Fibroblast of lung (primary cell): ENCODE data around the gene PRR35. TPM values are rescaled to one million over a fixed set of nuclear protein-coding genes. Genes with fewer than 3 reads are reported as not detected.

ENCODE experiments used
- DNase-seq, 2 donors: peaks; one replicate each; pipeline versions ENCODE4 v3.0.0 to v3.0.0-alpha.2; 2010; ENCODE audit warnings: low read depth in 2 of 2
- H2AFZ ChIP-seq: 2 replicates; pipeline ENCODE4 v1.5.1; 2012; ENCODE audit warnings: low read length, control low read depth, inconsistent platforms
- H3K27ac ChIP-seq: 2 replicates; pipeline ENCODE4 v1.5.1; 2011; ENCODE audit warnings: low read length, control low read depth; ENCODE audit not compliant: insufficient read depth
- H3K27me3 ChIP-seq: 2 replicates; pipeline ENCODE4 v1.5.1; 2011; ENCODE audit warnings: mild to moderate bottlenecking, low read length; ENCODE audit not compliant: control insufficient read depth, insufficient read depth
- H3K36me3 ChIP-seq: 2 replicates; pipeline ENCODE4 v1.5.1; 2011; ENCODE audit warnings: low read length; ENCODE audit not compliant: control insufficient read depth, insufficient read depth
- H3K4me1 ChIP-seq: 2 replicates; pipeline ENCODE4 v1.5.1; 2011; ENCODE audit warnings: low read length; ENCODE audit not compliant: control insufficient read depth, insufficient read depth; ENCODE audit errors: extremely low read depth
- H3K4me2 ChIP-seq: 2 replicates; pipeline ENCODE4 v1.5.1; 2011; ENCODE audit warnings: low read length, control low read depth; ENCODE audit not compliant: insufficient read depth; ENCODE audit errors: extremely low read depth
- H3K4me3 ChIP-seq, 4 experiments: fragments of 200-600 bp in 1 of 4; sonication (generic) in 1 of 4; replicated peaks in 1 of 4; 2 replicates each; pipeline ENCODE4 v1.5.1; 2011 to 2016; ENCODE audit warnings: low read length in 4 of 4, low read depth in 3 of 4, mild to moderate bottlenecking in 3 of 4, control low read depth in 2 of 4, inconsistent platforms in 1 of 4, mixed read lengths in 1 of 4; ENCODE audit not compliant: insufficient read depth in 1 of 4; ENCODE audit errors: control extremely low read depth in 1 of 4
- H3K79me2 ChIP-seq: 2 replicates; pipeline ENCODE4 v1.5.1; 2012; ENCODE audit warnings: mild to moderate bottlenecking, low read length, inconsistent platforms; ENCODE audit not compliant: control insufficient read depth, insufficient read depth
- H3K9ac ChIP-seq: 2 replicates; pipeline ENCODE4 v1.5.1; 2011; ENCODE audit warnings: mild to moderate bottlenecking, low read length, control low read depth; ENCODE audit not compliant: insufficient read depth
- H3K9me3 ChIP-seq: 2 replicates; pipeline ENCODE4 v1.5.1; 2012; ENCODE audit warnings: low read depth, low read length; ENCODE audit not compliant: control insufficient read depth, insufficient read depth
- H4K20me1 ChIP-seq: 2 replicates; pipeline ENCODE4 v1.5.1; 2011; ENCODE audit warnings: low read length; ENCODE audit not compliant: control insufficient read depth, insufficient read depth; ENCODE audit errors: extremely low read depth
- EZH2 ChIP-seq: IDR thresholded peaks from 2 replicates; pipeline ENCODE4 v1.5.1; 2012; ENCODE audit warnings: low read length, control low read depth, mild to moderate bottlenecking; ENCODE audit errors: missing control alignments
- polyA plus RNA-seq, 2 donors: library from polyadenylated mRNA; depleted of rRNA in 1 of 2; stranded (reverse) in 1 of 2; unstranded in 1 of 2; fragments of >200 nt; gene quantifications; 2 replicates each; pipeline ENCODE4 v1.2.1, GENCODE V29; 2011 to 2012; ENCODE audit warnings: missing spikeins in 1 of 2
- total RNA-seq: library from RNA; depleted of rRNA; stranded (reverse); fragments of >200 nt; gene quantifications from 2 replicates; pipeline ENCODE4 v1.2.1, GENCODE V29; 2014
- TF ChIP-seq, protein P1 (sequence below), 2 donors: IDR thresholded peaks in 1 of 2; conservative IDR thresholded peaks in 1 of 2; 1 replicate in 1 of 2; 2 replicates in 1 of 2; pipeline ENCODE4 v1.5.1; 2011 to 2012; ENCODE audit warnings: low read length in 2 of 2, control low read depth in 1 of 2, inconsistent platforms in 1 of 2, low read depth in 1 of 2, mild to moderate bottlenecking in 1 of 2

Gene PRR35
- total and polyA plus RNA-seq, 2 donors (not counting 1 experiment from before 2014, with no cell fraction given): not detected

- Histone ChIP-seq H3K36me3 (peaks cover 8% of the 10 kb centered on the region), H4K20me1 (no peaks in the 10 kb centered on the region), H3K4me1 (no peaks in the 10 kb centered on the region), H3K9me3 (no peaks in the 10 kb centered on the region), H3K27me3 (no peaks in the 10 kb centered on the region), H2AFZ (no peak overlapping the region), H3K4me3 (no peak overlapping the region), H3K79me2 (peaks cover 2% of the 10 kb centered on the region), H3K4me2 (no peak overlapping the region), H3K27ac (no peak overlapping the region), H3K9ac (no peak overlapping the region)
- no peak for TF ChIP-seq EZH2
- TF ChIP-seq, protein P1, sequence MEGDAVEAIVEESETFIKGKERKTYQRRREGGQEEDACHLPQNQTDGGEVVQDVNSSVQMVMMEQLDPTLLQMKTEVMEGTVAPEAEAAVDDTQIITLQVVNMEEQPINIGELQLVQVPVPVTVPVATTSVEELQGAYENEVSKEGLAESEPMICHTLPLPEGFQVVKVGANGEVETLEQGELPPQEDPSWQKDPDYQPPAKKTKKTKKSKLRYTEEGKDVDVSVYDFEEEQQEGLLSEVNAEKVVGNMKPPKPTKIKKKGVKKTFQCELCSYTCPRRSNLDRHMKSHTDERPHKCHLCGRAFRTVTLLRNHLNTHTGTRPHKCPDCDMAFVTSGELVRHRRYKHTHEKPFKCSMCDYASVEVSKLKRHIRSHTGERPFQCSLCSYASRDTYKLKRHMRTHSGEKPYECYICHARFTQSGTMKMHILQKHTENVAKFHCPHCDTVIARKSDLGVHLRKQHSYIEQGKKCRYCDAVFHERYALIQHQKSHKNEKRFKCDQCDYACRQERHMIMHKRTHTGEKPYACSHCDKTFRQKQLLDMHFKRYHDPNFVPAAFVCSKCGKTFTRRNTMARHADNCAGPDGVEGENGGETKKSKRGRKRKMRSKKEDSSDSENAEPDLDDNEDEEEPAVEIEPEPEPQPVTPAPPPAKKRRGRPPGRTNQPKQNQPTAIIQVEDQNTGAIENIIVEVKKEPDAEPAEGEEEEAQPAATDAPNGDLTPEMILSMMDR (conservative IDR thresholded peaks at IDR 0.05 in 1 of 2, IDR thresholded peaks at IDR 0.05 in 1 of 2; ENCODE audit: low read depth in 1 of 2, low read length in 2 of 2): no peak
- DNase-seq: no peak
Measured at GRCh38 chr16:576823-577201, 16.6 kb downstream of the PRR35 start.

DNA sequence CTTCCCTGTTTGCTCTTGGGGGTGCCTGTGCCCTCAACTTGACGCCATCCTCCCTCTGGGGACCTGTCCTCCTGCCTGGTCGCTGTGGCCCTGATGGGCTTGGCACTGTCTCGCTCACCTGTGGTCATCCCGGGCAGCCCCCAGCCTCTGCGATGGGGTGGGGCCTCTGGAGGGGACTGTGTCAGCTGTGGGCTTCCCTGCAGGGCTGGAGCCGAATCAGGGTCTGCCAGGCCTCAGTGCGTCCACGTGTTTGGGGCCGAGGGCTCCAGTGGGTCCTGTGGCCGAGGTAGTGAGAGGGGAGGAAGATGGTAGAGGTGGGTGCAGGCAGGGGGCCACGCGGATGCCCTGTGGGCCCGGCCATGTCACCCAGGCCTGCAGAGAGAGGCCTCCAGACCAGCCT lies 17.6 kb downstream of the PRR35 start:
- Histone ChIP-seq H3K4me2 (no peak overlapping the region), H3K27ac (no peak overlapping the region), H3K27me3 (no peaks in the 10 kb centered on the region), H3K36me3 (peaks cover 8% of the 10 kb centered on the region), H3K9me3 (no peaks in the 10 kb centered on the region), H2AFZ (no peak overlapping the region), H4K20me1 (no peaks in the 10 kb centered on the region), H3K9ac (no peak overlapping the region), H3K4me3 (no peak overlapping the region), H3K4me1 (no peaks in the 10 kb centered on the region), H3K79me2 (no peaks in the 10 kb centered on the region)
- TF ChIP-seq EZH2: no peak
- TF ChIP-seq, protein P1 (conservative IDR thresholded peaks at IDR 0.05 in 1 of 2, IDR thresholded peaks at IDR 0.05 in 1 of 2; ENCODE audit: low read depth in 1 of 2, low read length in 2 of 2): no peak
- DNase-seq: no peak

DNA sequence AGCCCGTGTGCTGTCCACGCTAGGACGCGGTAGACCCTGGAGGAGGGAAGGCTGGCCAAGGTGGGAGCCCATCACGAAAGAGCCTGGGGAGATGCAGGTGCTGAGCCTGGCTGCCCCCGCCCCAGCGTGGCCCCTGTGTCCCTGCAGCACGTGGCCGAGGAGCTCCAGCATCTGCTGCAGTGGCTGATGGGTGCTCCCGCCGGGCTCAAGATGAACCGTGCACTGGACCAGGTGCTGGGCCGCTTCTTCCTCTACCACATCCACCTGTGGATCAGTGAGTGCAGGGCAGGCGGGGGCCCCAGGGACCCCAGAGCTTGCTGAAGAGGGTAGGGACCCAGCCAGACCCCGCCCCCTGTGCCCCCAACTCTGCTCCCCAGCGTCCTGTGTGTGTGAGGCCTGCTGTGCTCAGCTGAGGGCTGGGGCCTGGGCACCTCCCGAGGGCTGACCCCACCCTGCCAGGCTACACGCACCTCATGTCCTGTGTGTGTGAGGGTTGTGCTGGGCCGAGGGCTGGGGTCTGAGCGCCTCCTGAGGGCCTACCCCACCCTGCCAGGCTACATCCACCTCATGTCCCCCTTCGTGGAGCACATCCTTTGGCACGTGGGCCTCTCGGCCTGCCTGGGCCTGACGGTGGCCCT lies 18.2 kb downstream of the PRR35 start:
- no peak overlapping the region for H3K4me2 ChIP-seq
- TF ChIP-seq, protein P1 (conservative IDR thresholded peaks at IDR 0.05 in 1 of 2, IDR thresholded peaks at IDR 0.05 in 1 of 2; ENCODE audit: low read depth in 1 of 2, low read length in 2 of 2): no peak
- no peak for TF ChIP-seq EZH2
- no peaks in the 10 kb centered on the region for H3K27me3 ChIP-seq
- H3K4me1 ChIP-seq: no peaks in the 10 kb centered on the region
- no peaks in the 10 kb centered on the region for H3K9me3 ChIP-seq
- H3K9ac ChIP-seq: no peak overlapping the region
- no peaks in the 10 kb centered on the region for H3K79me2 ChIP-seq
- no peak for DNase-seq
- no peak overlapping the region for H3K27ac ChIP-seq
- H3K4me3 ChIP-seq: no peak overlapping the region
- H2AFZ ChIP-seq: no peak overlapping the region
- no peaks in the 10 kb centered on the region for H4K20me1 ChIP-seq
- H3K36me3 ChIP-seq: peaks cover 12% of the 10 kb centered on the region
